ENCODE results near the gene LRRC27. TPM values are rescaled to one million over a fixed set of nuclear protein-coding genes. Genes with fewer than 3 reads are reported as not detected.

LRRC27 gene
- total and polyA plus RNA-seq, 2 experiments from 2014 or later = 19.0 to 21.8 TPM

GRCh38 chr10:132296666-132297443 lies 35.1 kb upstream of the LRRC27 start:
- H3K4me3 ChIP-seq = no peak overlapping the region
- H3K9me3 ChIP-seq (ENCODE audit: low read depth) = no peaks in the 10 kb centered on the region
- H3K27ac ChIP-seq = no peak overlapping the region
- H3K4me1 ChIP-seq (ENCODE audit: low read depth) = no peaks in the 10 kb centered on the region
- DNase-seq (ENCODE audit: low read depth in 1 of 2, low spot score in 1 of 2) = no peak
- H3K27me3 ChIP-seq = no peaks in the 10 kb centered on the region
- no peak for TF ChIP-seq CTCF (IDR thresholded peaks at IDR 0.05; ENCODE audit: low read depth, low read length)
- no peaks in the 10 kb centered on the region for H3K36me3 ChIP-seq

- Histone ChIP-seq H3K27me3 (no peaks in the 10 kb centered on the region), H3K4me3 (no peak overlapping the region), H3K9me3 (ENCODE audit: low read depth) (no peaks in the 10 kb centered on the region), H3K27ac (no peak overlapping the region), H3K4me1 (ENCODE audit: low read depth) (no peaks in the 10 kb centered on the region), H3K36me3 (no peaks in the 10 kb centered on the region)
- TF ChIP-seq CTCF (IDR thresholded peaks at IDR 0.05; ENCODE audit: low read depth, low read length) = no peak
- DNase-seq (ENCODE audit: low read depth in 1 of 2, low spot score in 1 of 2) = no peak
Measured at GRCh38 chr10:132297526-132297925, 34.5 kb upstream of the LRRC27 start.

- H3K27me3 ChIP-seq = no peaks in the 10 kb centered on the region
- H3K27ac ChIP-seq = no peak overlapping the region
- TF ChIP-seq CTCF (IDR thresholded peaks at IDR 0.05; ENCODE audit: low read depth, low read length) = no peak
Measured at GRCh38 chr10:132298038-132298881, 33.7 kb upstream of the LRRC27 start.

GRCh38 chr10:132299371-132300336 lies 32.3 kb upstream of the LRRC27 start:
- Histone ChIP-seq H3K27me3 (peaks cover 10% of the 10 kb centered on the region), H3K4me3 (no peak overlapping the region), H3K9me3 (ENCODE audit: low read depth) (no peaks in the 10 kb centered on the region), H3K36me3 (no peaks in the 10 kb centered on the region), H3K27ac (no peak overlapping the region), H3K4me1 (ENCODE audit: low read depth) (no peaks in the 10 kb centered on the region)
- no peak for DNase-seq (ENCODE audit: low read depth in 1 of 2, low spot score in 1 of 2)
- TF ChIP-seq CTCF (IDR thresholded peaks at IDR 0.05; ENCODE audit: low read depth, low read length) = no peak

More at GRCh38 chr10:132298038-132298881, 33.7 kb upstream of the LRRC27 start:
- H3K4me1 ChIP-seq (ENCODE audit: low read depth) = no peaks in the 10 kb centered on the region
- no peak overlapping the region for H3K4me3 ChIP-seq
- DNase-seq (ENCODE audit: low read depth in 1 of 2, low spot score in 1 of 2) = no peak
- H3K36me3 ChIP-seq = no peaks in the 10 kb centered on the region
- H3K9me3 ChIP-seq (ENCODE audit: low read depth) = no peaks in the 10 kb centered on the region

GRCh38 chr10:132300582-132300981 lies 31.4 kb upstream of the LRRC27 start:
- H3K27me3 ChIP-seq = peaks cover 20% of the 10 kb centered on the region
- H3K36me3 ChIP-seq = no peaks in the 10 kb centered on the region
- no peak for DNase-seq (ENCODE audit: low read depth in 1 of 2, low spot score in 1 of 2)
- no peak overlapping the region for H3K27ac ChIP-seq
- no peak overlapping the region for H3K4me3 ChIP-seq
- no peak for TF ChIP-seq CTCF (IDR thresholded peaks at IDR 0.05; ENCODE audit: low read depth, low read length)
- no peaks in the 10 kb centered on the region for H3K4me1 ChIP-seq (ENCODE audit: low read depth)
- no peaks in the 10 kb centered on the region for H3K9me3 ChIP-seq (ENCODE audit: low read depth)

Data from cardiac muscle cell (in vitro differentiated cells and primary cell).